Aorta (tissue), 5 donors: ENCODE measurements around the gene LUM. TPM values are rescaled to one million over a fixed set of nuclear protein-coding genes. Genes with fewer than 3 reads are reported as not detected.

Experiments used
- ATAC-seq: fragments of 200-7000 bp; cut with Tn5 transposase; one replicate; pipeline ENCODE4 v1.9.1; 2022; ENCODE audit warnings: moderate library complexity; ENCODE audit not compliant: low FRiP score
- DNase-seq, 2 donors: peaks; one replicate each; pipeline ENCODE4 v3.0.0-alpha.2; 2020
- H3K27ac ChIP-seq, 2 donors: one replicate each; pipeline ENCODE4 v1.5.1; 2013; ENCODE audit warnings: low read length in 2 of 2, mild to moderate bottlenecking in 2 of 2, moderate library complexity in 2 of 2, control low read depth in 1 of 2, inconsistent platforms in 1 of 2, low read depth in 1 of 2
- H3K27me3 ChIP-seq, 2 donors: one replicate each; pipeline ENCODE4 v1.6.1; 2013; ENCODE audit warnings: control low read depth in 1 of 2, low read length in 1 of 2, mild to moderate bottlenecking in 1 of 2, moderate library complexity in 1 of 2; ENCODE audit not compliant: insufficient read depth in 2 of 2, control insufficient read depth in 1 of 2
- H3K36me3 ChIP-seq, 2 donors: one replicate each; pipeline ENCODE4 v1.6.1; 2013; ENCODE audit warnings: control low read depth in 1 of 2, low read length in 1 of 2, mild to moderate bottlenecking in 1 of 2; ENCODE audit not compliant: insufficient read depth in 2 of 2, control insufficient read depth in 1 of 2
- H3K4me1 ChIP-seq, 2 donors: one replicate each; pipeline ENCODE4 v1.6.1; 2013; ENCODE audit warnings: low read length in 2 of 2, control low read depth in 1 of 2, mild to moderate bottlenecking in 1 of 2, moderate library complexity in 1 of 2; ENCODE audit not compliant: insufficient read depth in 2 of 2, control insufficient read depth in 1 of 2
- H3K4me3 ChIP-seq, 2 donors: one replicate each; pipeline ENCODE4 v1.5.1; 2013; ENCODE audit warnings: low read length in 2 of 2, control low read depth in 1 of 2, mild to moderate bottlenecking in 1 of 2
- H3K9me3 ChIP-seq: one replicate; pipeline ENCODE4 v1.6.1; 2013; ENCODE audit warnings: mild to moderate bottlenecking, low read length; ENCODE audit not compliant: control insufficient read depth
- WGBS, 2 donors: extraction: QIAGEN DNeasy Blood & Tissue Kit; methylation state at CpG; one replicate each; pipeline ENCODE4 v1.1.7; 2013; 5-methylcytosine and 5-hydroxymethylcytosine counted together
- intact Hi-C, 2 donors: fragments of 100-400 bp; cut with DNase I; formaldehyde crosslinking; loops; one replicate each; pipeline versions ENCODE4 v1.14.2 to v1.15.0; 2022
- polyA plus RNA-seq, 2 donors: library from polyadenylated mRNA; stranded (reverse); fragments of 200-250 nt; gene quantifications; one replicate each; pipeline ENCODE4 v1.2.3, GENCODE V29; 2013
- total RNA-seq, 2 donors: library from RNA; stranded (reverse); fragmentation: NEBNext Ultra II Directional; extraction: Animal tissue kit (Norgen Biotek cat#: 25700); gene quantifications; one replicate each; pipeline ENCODE4 v1.2.1, GENCODE V29; 2021
- donor health status: healthy with polysubstance abuse.
- donor health status: Bipolar disorder and iron deficiency.
- donor health status: DM: no; HTN: no; CAD: no.
- donor health status: DM: no; HTN: no; CAD: no.
- donor health status: DM: yes; HTN: yes; CAD: no.

The LUM gene
- total and polyA plus RNA-seq, 4 donors = 92.4 to 628 (median 221) TPM

DNA sequence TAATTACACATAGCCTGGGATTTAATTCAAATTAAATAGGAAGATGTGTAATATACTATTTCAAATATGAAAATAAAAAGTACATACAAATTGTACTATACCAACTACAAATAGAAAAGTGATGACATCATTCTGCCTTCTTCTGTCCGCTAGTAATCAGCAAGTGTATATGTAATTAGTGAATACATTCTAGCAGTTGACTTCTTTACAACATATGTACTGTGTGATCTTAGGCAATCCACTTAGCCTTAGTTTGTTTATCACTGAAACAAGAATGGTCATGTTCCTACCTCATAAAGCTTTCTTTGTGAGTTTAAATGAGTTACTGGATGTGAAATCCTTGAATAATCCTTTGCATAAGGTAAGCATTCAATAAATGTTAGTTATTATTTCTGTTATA lies 7.8 kb upstream of the LUM start:
- no peak for ATAC-seq
- no peaks in the 10 kb centered on the region for H3K9me3 ChIP-seq
- H3K36me3 ChIP-seq = no peaks in the 10 kb centered on the region
- no peak overlapping the region for H3K27ac ChIP-seq
- intact Hi-C loops = no loop called here
- 98 to 100% methylated on average over 1 of the region's 1 CpG for WGBS, 2 donors
- no peaks in the 10 kb centered on the region for H3K4me1 ChIP-seq
- H3K27me3 ChIP-seq = no peaks in the 10 kb centered on the region
- no peak for DNase-seq
- no peak overlapping the region for H3K4me3 ChIP-seq

DNA sequence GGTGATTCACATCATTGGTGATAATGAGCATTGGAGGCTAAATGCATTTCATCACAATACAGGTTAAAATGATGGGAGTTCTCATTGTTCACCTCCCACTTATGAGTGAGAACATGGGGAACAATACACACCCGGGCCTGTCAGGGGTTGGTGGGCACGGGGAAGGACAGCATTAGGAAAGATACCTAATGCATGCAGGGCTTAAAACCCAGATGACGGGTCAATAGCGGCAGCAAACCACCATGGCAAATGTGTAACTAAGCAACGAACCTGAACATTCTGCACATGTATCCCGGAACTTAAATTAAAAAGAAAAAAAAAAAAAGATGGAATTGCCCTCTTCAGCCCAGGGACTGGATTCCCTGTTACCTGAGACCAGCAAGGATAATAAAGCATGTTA lies 2.3 kb upstream of the LUM start:
- 94 to 96% methylated on average over 6 of the region's 6 CpGs for WGBS, 2 donors
- H3K4me3 ChIP-seq = no peak overlapping the region
- no peak overlapping the region for H3K27ac ChIP-seq
- H3K9me3 ChIP-seq = no peaks in the 10 kb centered on the region
- DNase-seq = no peak
- H3K36me3 ChIP-seq = no peaks in the 10 kb centered on the region
- intact Hi-C loops = no loop called here
- H3K27me3 ChIP-seq = no peaks in the 10 kb centered on the region
- H3K4me1 ChIP-seq = peaks cover 0 to 2% of the 10 kb centered on the region in 2 donors
- ATAC-seq = no peak

DNA sequence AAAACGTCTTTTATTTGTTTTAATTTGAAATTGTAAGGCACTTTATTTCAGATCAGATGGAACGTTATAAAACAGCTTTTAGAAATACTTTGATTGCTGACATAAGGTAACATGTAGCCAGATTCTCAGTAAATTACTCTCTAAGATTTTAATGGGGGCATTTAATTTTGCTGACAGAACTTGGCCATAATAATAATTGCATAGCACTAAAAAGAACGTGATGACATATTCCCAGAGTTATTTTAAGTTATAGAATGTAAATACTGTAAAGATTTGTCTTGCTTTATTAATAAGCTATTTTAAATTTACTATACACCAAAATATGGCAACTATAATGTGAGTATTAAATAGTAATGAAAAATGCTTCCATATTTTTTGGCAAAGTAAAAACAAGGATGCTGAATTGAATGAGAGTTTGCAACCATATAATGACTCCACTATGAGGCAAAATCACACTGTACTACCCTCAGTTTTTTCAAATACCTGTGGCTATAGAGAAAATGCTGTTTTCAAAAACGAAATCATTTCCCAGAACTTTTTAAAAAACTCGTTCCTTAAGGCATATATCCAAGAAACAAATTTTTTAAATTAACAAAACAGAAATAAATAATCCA lies 876 bp downstream of the LUM start:
- no peak for ATAC-seq
- intact Hi-C loops = no loop called here
- Histone ChIP-seq H3K9me3 (no peaks in the 10 kb centered on the region), H3K4me3 (no peak overlapping the region), H3K27me3 (no peaks in the 10 kb centered on the region), H3K4me1 (peaks cover 0 to 2% of the 10 kb centered on the region in 2 donors), H3K27ac (no peak overlapping the region), H3K36me3 (no peaks in the 10 kb centered on the region)
- DNase-seq = no peak
- 33 to 42% methylated on average over 5 of the region's 5 CpGs for WGBS, 2 donors

DNA sequence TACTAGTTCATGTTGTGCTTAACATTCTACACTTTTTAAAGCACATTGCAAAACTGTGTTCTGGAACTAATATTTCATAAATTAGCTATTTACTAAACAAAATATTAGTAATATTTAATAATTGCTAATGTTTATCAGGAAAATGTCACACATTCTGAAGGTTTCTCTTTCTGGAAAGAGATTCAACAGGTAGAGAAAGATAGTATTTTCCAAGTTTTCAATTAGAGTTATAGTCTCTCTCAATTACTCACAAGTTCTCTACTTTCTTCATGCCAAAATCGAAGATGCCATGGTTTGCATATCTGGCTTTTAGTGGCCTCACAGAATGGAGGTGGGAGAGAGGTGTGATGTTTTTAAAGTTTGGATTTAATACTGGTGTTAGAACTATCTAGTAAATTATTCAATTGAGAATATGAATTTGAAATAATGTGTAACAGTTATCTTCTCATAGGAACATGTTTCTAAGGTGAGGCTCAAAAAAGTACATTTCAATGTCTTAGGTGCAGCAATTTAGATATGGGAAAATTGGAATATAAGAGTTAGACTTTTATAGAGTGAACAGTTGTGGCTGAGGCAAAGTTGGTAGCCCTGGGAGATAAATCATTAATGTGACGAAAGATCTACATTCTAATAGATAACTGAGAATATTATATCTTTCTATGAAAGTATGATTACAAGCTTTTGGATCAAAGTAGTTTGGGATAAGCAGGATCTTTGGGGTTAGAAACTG lies 1.5 kb downstream of the LUM start:
- Histone ChIP-seq H3K27me3 (no peaks in the 10 kb centered on the region), H3K4me3 (no peak overlapping the region), H3K4me1 (peaks cover 0 to 2% of the 10 kb centered on the region in 2 donors), H3K9me3 (no peaks in the 10 kb centered on the region), H3K27ac (no peak overlapping the region), H3K36me3 (no peaks in the 10 kb centered on the region)
- DNase-seq (no peak), ATAC-seq (no peak)
- intact Hi-C loops = loop anchor here in 1 of 2 donors (5.0 kb wide), 1 partner anchor 132 kb away; no protein-coding TSS in a partner anchor
- WGBS, 2 donors = 66 to 74% methylated on average over 2 of the region's 2 CpGs

DNA sequence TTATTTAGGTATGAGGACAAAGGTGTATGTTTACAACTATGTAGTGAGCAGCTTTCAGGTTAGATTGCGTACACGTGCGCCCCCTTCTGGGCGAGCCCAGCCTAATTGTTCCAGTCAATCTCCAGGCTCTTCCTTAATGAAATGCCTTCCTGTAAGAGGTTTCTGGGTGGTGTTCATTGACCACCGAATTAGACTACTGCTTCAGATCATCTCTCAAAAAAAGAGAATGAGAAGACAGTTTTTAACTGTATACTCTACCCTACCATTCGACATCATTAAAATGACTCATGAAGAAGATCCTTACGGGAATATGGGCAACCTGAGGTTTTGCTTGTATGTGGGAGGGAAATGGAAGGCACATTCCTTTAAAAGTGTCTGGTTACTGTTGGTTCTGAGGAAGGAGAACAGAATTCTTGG lies 2.1 kb downstream of the LUM start:
- DNase-seq = peak; percentile 69 to 88
- 33 to 43% methylated on average over 7 of the region's 7 CpGs for WGBS, 2 donors
- ATAC-seq = peak; percentile 77

DNA sequence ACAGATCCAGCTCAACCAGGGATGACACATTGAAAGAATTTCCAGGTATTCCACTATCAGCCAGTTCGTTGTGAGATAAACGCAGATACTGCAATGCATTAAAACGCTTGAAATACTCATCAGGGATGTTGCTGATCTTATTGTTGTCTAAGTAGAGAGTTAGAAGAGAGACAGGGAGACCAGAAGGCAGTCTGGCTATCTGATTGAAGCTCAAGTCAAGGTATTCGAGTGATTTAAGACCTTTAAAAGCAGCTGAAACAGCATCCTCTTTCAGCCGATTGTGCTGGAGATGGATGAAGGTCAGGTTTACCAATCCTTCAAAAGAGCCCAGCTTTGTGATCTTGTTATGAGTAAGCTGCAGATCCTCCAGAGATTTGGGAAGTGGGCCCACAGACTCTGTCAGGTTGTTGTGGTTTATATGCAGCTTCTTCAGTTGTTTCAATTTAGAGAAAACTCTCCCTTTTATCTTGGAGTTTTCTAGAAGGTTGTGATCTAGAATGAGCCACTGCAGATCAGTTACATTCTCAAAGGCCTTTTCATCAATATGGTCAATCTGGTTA lies 3.0 kb downstream of the LUM start:
- DNase-seq (no peak), ATAC-seq (no peak)
- peaks cover 0 to 2% of the 10 kb centered on the region in 2 donors for H3K4me1 ChIP-seq
- intact Hi-C loops = loop anchor here in 1 of 2 donors (5.0 kb wide), 1 partner anchor 131 kb away; no protein-coding TSS in a partner anchor
- H3K27me3 ChIP-seq = no peaks in the 10 kb centered on the region
- WGBS, 2 donors = 94% methylated on average over 5 of the region's 5 CpGs
- H3K4me3 ChIP-seq = no peak overlapping the region
- no peak overlapping the region for H3K27ac ChIP-seq
- H3K9me3 ChIP-seq = no peaks in the 10 kb centered on the region
- H3K36me3 ChIP-seq = no peaks in the 10 kb centered on the region

More for the DNA sequence above, 2.1 kb downstream of the LUM start:
- Histone ChIP-seq H3K27ac (no peak overlapping the region), H3K4me3 (no peak overlapping the region), H3K4me1 (peaks cover 0 to 2% of the 10 kb centered on the region in 2 donors), H3K9me3 (no peaks in the 10 kb centered on the region), H3K36me3 (no peaks in the 10 kb centered on the region), H3K27me3 (no peaks in the 10 kb centered on the region)
- intact Hi-C loops = loop anchor here in 1 of 2 donors (5.0 kb wide), 1 partner anchor 132 kb away; no protein-coding TSS in a partner anchor

DNA sequence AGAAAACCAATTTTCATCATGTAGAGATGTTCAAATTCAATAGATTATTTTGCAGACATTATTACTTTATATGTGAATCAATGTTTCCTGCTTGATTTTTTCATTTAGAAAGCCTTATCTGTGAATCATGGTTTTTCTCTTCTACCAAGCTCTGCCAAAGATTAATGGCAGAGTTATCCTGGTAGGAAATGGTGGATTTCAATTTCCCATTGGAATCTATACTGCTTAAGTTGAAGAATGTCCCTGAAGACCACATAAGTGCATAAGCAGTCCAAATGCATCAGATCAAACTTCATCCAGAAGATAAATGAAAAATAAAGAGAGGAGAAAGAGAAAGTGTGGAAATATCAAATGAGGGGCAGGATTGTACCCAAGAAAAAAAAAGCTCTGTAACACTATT lies 5.0 kb downstream of the LUM start:
- no peak for DNase-seq
- ATAC-seq = no peak
- Histone ChIP-seq H3K27me3 (no peaks in the 10 kb centered on the region), H3K4me1 (peaks cover 0 to 2% of the 10 kb centered on the region in 2 donors), H3K36me3 (no peaks in the 10 kb centered on the region), H3K27ac (no peak overlapping the region), H3K4me3 (no peak overlapping the region), H3K9me3 (no peaks in the 10 kb centered on the region)
- intact Hi-C loops = loop anchor here in 1 of 2 donors (5.0 kb wide), 1 partner anchor 129 kb away; no protein-coding TSS in a partner anchor

DNA sequence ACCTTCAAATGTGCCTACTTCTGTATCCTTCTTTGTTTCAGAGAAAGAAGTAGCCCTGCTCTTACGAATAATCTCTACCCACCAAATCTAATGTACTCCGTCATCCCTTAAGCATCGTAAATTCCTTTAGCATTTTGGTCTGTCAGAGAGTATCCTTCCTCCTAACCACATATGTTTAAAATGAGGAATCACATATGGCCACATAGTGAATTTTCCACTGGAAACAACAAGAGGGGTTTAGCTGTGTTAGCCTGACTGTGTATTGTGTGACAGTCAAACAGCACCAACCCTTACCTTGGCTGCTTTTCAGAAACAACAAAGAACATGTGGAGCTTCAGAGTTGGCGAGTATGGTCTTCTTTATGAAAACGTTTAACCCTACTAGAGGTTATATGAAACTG lies 5.5 kb downstream of the LUM start:
- no peak overlapping the region for H3K4me3 ChIP-seq
- no peak for DNase-seq

More for the DNA sequence above, 5.5 kb downstream of the LUM start:
- H3K9me3 ChIP-seq = no peaks in the 10 kb centered on the region
- no peaks in the 10 kb centered on the region for H3K36me3 ChIP-seq
- ATAC-seq = no peak
- 42 to 44% methylated on average over 5 of the region's 5 CpGs for WGBS, 2 donors
- no peak overlapping the region for H3K27ac ChIP-seq
- no peaks in the 10 kb centered on the region for H3K4me1 ChIP-seq
- intact Hi-C loops = loop anchor here in 1 of 2 donors (5.0 kb wide), 1 partner anchor 129 kb away; no protein-coding TSS in a partner anchor
- H3K27me3 ChIP-seq = no peaks in the 10 kb centered on the region
